GM15510 (cell line): ENCODE results near the gene ACOT7.

Experiments used
- POLR2A ChIP-seq: IDR thresholded peaks from 3 replicates; pipeline ENCODE4 v1.6.1; 2011; ENCODE audit warnings: borderline replicate concordance; ENCODE audit not compliant: insufficient read length; ENCODE audit errors: extremely low read depth

ACOT7 gene

DNA sequence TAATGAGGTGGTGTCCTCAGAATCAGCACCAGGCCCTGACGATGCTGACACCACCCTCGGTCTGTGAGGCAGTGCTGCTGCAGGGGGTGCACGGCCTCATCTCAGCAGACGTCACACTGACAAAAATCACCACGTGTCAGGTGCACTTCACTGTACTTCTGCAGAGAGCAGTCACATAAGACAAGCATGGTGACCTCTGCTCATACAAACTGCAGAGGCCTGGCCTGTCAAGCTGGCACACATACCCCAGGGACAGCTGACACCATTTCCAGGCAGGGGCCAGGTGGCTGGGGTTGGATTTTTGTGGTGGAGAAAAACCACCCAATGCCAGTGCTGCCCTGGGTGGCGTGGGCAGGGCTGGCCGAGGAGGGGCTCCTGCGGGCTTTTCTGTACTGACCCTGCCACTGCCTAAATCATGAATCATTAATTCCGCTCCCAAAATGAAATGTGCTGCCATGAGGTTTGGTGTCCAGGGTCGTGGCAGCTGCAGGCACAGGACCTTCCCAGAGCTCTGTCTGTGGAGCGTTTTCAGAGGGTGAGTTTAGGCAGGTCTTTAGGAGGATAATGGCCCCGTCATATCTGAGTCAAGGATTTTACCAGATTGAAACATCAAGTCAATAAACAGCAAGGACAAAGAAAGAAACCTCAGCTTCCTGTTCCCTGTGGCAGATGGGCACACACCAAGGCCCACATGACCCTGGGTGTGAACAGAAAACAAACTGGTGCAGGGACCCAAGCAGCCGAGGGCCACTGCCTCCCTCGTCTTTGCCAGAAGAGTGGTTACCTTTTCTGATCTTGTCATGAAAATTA lies 99.3 kb downstream of the ACOT7 start:
- no peak for TF ChIP-seq POLR2A

DNA sequence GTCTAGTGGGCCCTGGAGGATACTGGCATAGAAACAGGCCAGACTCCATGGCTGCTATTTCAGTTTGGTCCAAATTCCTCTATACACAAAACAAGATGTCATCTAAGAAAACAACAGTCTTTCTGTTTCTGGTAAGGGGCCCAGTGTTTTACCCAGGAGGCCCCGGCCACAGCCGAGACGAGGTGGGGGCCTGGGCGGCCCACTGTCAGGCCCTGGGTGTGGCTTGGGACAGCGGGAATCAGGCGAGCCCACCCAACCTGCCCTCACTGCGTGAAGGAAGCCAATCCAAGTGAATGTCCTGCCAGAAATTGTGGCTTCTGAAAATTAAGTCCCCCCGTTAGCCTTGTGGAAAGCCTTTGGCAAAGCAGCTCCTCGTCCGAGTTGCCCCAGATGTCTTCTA lies 101.5 kb downstream of the ACOT7 start:
- TF ChIP-seq POLR2A: no peak

DNA sequence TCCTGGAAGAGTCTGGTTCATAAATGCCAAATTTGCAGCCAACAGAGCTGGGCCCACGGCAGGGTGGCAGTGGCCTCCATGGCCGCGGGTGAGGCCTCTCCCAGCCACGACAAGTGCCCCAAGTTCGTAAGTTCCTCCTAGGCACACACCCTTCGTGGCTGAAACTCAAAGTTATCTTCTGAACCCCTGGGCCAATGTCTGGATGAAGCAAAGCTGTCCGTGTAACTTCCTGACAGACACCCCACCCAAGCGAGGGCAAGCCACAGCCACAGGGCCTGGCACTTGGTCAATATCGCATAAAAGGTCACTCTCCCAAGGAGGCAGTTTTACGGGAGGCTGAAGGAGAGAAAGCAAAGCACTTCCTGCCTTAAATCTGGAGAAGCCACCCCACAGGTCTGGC lies 104.9 kb downstream of the ACOT7 start:
- no peak for TF ChIP-seq POLR2A

DNA sequence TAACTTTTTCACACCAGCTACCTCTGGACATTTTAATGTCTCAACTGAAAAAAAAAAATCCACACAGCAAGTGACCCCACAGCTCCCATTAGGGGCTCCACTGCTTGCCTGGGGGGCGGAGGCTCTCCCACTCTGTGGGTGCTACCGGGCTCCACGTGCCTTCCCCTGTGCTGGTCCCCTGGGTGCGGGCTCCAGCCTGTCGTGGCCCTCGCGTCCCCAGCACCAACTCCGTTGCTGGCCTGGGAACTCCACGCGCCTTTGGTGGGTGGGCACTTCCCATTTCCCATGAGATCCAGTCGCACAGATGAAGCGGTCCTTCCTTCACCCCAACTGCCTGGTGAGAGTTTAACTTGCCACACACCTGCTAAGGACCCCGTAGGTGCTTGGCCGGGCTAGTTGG lies 105.5 kb downstream of the ACOT7 start:
- TF ChIP-seq POLR2A: no peak

DNA sequence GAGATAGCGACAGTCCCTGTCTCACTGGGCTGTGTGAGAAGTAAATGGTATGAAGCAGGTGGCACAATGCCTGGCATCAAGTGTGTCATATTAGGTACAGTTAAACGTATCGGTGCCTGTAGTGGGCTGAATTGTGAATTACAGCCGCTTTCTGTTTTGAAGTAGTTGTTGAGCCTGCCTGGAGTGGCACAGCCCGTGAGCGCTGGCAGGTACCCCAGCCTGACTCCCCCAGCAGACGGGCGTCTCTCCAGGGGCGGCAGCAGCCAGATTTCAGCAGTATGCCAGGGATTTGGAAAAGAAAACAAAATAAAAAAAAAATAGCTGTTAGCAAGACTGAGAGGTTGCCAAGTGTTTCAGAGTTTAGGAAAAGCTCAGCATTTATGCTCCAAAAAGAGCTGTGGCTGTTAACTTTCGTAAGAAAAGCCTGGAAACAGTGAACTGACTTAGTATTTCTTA lies 106.1 kb downstream of the ACOT7 start:
- TF ChIP-seq POLR2A: no peak

DNA sequence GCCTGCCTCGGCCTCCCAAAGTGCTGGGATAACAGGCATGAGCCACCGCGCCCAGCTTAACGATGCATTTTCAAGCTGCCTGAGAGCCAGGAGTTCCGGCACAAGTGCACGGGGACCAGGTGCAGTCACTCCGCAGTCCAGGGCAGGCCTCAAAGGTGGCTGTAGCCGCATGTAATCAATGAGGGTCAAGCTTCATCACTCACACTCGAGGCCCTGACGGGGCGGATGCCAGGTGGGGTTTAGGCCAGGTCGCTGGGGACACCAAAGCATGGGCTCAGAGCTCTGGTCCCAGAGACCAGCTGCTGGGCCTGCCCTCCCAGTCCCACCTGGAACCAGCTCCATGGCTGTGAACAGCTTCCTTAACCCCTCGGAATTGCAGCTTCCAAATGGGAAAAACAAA lies 106.5 kb downstream of the ACOT7 start:
- no peak for TF ChIP-seq POLR2A

DNA sequence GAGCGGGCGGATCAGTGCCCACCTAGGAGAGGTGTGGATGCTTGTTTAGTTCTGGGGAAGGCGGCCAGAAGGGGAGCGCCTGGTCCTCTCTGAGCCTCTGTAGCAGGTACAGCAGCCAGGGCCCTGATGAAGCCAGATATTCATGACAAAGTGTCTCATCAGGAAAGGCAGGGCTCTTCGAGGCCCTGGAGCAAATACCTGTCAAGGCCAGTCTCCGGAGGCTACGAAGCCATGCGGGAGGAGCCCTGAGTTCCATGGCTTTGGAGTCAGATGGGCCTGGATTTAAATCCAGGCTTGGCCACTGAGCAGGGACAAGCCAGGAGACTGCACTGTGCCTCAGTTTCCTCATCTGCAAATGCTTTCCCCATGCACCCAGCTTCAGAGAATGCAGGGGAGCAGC lies 107.3 kb downstream of the ACOT7 start:
- TF ChIP-seq POLR2A: no peak

DNA sequence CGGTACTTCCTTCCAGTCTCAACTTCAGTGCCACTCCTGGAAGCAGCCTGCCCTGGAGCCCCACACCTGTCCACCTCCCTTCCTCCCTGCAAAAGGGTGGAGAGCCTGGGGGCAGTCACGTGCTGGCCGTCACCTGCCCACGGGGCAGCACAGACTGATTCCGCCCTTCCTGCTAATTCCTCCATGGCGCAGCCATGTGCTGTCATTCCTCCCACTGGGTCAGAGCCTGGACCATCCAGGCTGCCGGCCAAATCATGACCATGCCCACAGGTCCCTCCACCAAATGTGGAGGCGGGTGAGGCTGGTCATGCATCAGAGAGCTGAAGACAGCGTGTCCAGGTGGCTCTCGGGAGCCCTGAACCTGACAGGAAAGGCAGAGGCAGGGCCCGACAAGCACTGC lies 108.2 kb downstream of the ACOT7 start:
- no peak for TF ChIP-seq POLR2A

DNA sequence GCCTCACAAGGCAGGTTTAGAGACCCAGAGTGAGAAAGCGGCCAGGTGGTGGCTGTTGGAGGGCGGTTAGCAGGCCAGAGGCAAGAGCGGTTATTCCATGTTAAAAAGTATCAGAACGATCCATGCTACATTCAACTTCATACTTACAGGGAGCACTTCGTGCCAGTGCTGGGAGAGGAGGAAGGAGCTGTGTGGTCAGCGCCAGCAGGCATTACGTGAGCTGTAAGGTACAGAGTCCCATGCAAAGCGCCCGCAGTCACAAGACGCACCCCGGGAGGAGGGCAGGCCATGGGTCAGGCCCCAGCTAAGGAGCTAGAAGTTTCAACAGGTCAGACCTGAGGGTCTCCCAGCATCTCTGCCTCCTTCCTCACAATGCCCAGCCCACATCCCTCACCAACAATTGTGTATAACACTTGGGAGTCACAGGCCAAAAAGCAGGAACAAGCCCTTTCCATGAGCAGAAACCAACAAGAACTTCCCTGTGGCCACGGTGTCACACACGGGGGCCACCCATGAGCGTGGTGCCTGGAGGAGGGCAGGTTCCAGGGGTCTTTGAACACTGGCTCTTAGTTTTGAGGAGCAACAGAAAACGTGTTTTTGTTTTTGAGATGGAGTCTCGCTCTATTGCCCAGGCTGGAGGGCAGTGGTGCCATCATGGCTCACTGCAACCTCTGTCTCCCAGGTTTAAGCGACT lies 110.8 kb downstream of the ACOT7 start:
- TF ChIP-seq POLR2A: no peak

DNA sequence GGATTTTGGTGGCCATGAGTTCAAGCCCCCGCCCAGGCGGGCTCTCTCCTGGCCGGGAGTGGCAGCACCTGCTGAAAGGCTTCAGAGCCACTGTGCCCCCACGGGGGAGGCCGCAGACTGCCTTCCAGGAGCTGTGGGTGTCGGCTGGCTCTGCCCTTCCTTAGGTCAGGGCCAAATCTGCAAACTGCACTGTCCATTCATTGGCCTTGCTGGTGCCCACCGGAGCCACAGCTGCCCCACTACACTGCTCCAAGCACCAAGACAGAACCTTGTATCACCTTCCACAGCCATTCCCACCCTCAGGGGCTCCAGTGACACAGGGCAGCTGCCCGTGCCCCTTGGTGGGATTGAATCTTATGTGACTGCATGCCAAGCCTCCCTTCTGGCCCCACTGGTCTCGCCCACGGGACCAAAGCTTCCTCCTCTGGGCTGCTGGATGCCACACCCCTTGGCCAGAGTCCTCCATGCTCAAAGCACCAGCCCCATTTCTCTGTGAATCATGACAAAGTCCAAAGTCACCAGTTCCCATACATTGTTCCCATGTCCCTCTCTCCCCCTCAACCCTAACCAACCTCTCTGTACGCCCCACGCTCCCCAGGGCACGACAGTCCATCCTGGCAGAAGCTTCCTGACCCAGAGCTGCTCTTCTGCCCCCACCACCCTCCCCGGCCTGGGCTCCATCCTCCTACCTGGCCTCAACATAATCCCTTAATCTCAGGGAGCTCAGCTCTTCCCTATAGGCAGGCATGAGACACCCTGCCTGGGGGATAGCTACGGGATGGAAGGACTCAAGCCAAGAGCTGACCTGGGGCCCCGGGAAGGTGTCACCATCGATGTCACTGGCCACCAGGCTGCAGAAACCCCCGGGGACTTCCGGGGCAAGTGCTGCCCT lies 111.8 kb downstream of the ACOT7 start:
- no peak for TF ChIP-seq POLR2A

DNA sequence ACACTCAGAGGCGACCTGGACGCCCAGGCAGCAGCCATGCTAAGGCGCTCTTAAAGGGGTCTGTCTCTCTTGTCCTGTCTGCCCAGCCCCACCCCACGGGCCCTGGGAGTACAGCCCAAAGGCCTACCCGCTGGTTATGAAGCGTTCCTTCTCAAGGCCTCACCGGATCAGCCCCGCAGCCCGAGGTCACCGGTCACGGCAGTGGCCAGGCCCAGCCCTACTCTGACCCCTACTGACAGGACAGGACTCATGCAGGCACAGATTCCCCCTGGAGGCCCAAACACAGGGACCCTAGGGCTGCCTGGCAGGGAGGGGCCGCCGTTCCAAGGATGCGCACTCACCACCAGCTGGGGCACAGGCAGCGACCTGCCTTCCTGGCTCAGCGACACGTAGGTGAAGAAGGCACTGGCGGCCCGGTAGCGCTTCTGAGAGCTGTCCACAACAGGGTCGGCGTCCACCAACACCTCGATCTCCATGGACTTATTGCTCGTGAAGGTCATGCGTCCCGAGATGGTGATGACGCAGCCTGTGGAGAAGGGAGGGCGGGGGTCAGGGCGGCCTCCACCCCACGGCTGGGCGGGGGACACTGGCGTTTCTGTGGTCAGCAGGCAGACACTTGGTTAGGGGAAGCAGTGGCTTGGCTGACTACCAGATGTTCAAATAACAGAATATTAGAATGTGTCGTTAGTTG lies 112.7 kb downstream of the ACOT7 start:
- no peak for TF ChIP-seq POLR2A

DNA sequence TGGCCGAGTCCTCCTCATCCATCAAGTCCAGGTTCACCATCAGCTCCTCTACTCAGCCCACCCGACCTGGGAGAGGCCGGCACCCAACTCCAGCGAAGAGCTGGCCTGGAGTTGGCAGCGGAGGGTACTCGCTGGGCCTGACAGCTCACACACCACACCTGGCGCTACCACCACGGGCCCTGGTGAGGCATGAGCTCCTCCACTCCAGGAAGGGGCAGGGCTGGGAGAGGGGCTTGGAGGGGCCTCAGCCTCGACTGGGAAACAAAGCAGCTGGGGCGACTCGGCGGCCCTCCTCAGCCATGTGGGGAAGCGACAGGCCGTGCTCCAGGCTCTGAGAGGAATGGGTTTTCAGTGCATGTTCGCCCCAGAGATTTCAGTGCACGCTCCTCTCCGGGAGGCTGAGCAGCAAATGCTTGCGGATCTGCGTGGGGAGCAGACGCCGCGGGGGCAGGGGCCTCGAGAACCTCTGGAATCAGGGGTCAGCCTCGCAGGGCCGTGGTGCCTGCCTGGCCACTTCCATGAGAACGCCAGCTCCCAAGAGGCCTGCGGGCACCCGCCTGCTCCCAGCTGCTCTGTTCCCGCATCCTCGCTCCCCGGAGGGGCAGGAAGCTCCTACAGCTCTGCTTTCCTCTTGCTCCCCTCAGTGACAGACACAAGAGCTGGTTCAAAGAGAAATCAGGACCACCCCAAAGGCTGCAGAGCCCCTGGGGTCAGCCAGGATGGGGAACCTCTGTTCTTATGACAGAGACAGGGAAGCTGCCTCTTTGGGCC lies 113.8 kb downstream of the ACOT7 start:
- no peak for TF ChIP-seq POLR2A

DNA sequence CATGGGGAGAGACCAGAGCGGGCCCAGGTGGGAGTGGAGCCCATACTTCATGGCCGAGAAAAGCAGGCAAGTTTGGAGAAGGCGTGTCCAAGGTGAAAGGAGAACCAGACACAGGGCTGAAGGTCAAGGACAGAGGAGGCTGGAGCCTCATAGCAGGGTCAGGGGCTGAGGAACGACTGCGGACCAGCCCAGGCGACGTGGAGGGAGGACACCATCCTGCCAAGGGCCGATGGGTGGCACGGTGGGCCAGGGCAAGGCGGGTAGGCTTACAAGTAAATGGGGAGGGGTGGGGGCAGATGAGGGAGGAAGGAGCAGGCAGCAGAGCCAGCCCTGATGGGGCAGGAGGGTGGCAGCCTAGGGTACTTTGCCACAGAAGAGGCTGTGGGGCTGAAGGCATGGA lies 114.5 kb downstream of the ACOT7 start:
- TF ChIP-seq POLR2A: no peak

DNA sequence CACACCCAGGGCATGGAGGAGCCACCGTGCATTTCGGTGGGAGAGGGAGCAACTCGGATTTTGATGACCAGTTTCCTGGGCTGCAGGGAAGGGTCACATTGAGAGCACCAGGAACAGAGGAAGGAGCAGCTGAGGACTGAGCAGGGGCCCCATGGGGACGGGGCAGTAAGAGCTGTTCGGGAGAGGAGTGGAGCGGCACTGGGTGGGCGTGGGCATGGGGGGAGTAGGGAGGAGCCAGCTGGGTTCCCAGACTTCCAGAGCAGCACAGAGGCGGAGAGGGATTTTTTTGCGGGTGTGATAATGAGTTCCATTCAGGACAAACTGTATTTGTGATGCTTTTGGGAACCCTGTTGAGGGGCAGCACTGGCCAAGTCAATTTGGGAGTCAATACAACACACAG lies 115.3 kb downstream of the ACOT7 start:
- TF ChIP-seq POLR2A: no peak

DNA sequence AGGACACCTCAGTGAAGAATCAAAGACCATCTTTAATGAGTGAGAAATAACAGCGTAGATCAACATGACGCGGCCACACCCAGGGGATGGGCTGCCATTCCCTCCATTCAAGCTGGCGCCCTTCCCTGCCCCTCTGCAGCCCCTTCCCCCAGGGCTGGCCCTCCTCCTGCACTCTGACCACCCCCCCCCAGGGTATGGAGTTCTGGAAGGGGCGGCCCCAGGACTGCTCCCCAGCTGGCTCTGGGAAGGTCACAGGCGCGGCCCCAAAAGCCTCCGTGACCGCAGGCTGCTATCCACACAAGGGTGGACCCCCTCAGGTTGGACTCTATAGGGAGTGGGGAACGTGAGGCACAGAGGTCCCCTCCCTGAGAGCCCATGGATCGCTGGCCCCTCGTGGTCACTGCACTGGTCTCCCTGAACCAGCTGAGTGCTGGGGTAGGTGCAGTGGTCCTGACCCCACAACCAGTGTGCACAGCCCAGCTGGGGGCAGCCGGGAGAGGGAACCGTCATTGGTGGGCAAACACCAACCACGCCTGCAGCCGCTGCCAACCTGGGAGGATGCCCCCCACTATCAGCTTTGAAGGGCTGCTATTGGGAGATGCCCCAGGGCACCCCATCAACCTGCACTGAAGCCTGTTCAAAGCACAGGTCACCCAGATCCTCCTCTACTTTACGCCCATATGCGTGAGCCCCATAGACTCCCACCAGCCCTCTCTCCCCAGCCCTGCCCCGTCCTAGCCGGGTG lies 116.6 kb downstream of the ACOT7 start:
- no peak for TF ChIP-seq POLR2A
